Measurements from ENCODE around the gene EDC3.

- TF ChIP-seq CTCF (IDR thresholded peaks at IDR 0.05): no peak
- no peak for TF ChIP-seq ZFX (IDR thresholded peaks at IDR 0.05; ENCODE audit: borderline replicate concordance)
Observed at GRCh38 chr15:74628949-74629348, 66.9 kb downstream of the EDC3 start.

Measured in 22Rv1 (cell line).